ENCODE data around the gene TRABD2A.

TRABD2A gene

DNA sequence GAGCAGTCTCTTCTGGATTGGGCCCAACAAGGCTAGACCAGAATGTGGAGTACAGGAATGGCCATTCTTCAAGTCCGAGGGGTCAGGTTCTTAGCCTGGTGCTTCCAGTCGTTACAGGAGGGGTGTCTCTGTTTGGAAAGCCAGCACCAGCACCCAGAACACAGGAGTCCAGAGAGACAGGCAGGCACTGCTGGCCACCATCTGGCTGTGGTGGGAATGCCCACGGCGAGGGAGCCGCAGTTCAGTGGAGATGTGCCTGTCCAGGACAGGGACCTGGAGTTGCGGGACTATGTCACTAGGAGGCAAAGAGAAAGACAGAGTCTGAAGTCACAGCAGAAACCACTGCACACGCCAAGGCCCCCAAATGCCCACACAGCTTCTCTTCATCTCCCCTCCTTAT, 59.1 kb downstream of the TRABD2A start:
- no peak for DNase-seq (ENCODE audit: low read depth in 1 of 2, low spot score in 1 of 2)

DNA sequence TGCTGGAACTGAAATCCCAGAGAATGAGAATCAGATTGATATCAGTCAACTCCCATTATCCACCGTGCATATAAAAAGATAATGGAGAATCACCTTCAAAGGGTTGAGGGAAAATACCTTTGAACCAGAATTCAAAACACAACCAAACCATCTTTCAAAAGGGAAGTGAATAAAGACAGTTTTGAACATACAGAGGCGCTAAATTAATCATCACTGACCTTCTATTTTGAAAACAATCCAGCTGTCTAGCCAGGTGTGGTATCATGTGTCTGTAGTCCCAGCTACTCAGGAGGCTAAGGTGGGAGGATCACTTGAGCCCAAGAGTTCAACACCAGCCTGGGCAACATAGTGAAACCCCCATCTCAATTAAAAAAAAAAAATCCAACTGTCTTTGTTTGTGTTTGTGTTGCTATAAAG, 63.6 kb downstream of the TRABD2A start:
- DNase-seq (ENCODE audit: low read depth in 1 of 2, low spot score in 1 of 2) = peak in 1 of 2 donors; percentile 28

DNA sequence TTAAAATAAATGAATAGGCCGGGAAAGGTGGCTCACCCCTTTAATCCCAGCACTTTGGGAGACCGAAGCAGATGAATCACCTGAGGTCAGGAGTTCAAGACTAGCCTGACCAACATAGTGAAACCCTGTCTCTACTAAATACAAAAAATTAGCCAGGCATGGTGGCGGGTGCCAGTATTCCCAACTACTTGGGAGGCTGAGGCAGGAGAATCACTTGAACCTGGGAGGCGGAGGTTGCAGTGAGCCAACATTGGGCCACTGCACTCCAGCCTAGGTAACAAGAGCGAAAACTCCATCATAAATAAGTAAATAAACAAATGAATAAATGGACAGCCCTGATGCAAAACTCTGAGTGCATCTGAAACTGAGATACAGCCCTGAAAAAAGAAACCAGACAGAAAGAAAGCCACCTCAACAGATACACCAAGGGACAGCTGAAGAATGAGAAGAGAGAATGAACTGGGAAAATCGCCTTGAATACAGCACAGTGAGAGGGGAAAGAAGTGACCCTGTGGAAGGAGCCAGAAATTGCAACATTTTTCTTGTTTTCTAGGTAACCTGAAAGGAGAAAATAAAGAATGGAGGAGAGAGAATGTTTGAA, 64.4 kb downstream of the TRABD2A start:
- no peak for DNase-seq (ENCODE audit: low read depth in 1 of 2, low spot score in 1 of 2)

DNA sequence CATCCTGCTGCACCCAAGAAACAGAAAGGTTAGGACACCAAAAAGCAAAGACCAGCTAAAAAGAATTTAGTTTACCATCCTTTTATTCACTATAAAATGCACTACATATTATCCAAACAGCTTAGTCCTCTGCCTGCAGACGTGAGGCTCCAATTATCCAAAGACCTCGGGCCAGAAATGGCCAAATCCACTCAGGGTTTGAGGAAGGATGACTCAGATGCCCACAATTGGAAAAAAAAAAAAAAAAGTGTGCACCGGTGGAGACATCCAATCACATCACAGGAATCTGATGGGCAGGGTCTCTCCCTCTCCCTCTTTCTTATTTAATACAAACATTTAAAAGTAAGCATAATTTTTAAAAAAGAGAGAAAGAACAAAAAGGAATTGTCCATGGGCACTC, 65.7 kb downstream of the TRABD2A start:
- DNase-seq (ENCODE audit: low read depth in 1 of 2, low spot score in 1 of 2) = no peak

DNA sequence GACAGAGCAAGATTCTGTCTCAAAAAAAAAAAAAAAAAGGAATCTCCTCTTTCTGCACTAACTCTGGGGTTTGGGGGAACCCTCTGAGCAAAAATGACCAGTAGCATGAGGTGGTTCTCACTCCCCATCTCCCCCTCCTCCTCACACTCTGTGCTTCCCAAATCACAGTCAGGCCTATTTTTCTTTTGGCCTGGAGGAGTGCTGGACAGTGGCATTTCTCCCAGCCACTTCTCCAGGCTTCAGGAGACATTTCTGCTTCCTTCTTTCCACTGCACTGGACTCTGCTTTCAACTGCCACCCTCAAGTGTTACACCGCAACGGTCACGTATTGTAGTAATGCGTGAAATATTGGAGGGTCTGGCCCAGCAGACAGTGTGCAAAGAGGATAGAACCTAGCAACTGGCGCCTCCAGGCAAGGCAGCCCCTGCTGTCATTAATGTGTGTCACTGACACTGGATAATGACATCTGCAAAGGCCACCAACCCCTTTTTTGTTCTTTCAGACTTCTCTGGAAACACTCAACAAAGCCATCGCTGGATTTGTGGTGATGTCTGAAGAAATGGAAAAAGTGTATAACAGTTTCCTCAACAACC, 68.9 kb downstream of the TRABD2A start:
- no peak for DNase-seq (ENCODE audit: low read depth in 1 of 2, low spot score in 1 of 2)

DNA sequence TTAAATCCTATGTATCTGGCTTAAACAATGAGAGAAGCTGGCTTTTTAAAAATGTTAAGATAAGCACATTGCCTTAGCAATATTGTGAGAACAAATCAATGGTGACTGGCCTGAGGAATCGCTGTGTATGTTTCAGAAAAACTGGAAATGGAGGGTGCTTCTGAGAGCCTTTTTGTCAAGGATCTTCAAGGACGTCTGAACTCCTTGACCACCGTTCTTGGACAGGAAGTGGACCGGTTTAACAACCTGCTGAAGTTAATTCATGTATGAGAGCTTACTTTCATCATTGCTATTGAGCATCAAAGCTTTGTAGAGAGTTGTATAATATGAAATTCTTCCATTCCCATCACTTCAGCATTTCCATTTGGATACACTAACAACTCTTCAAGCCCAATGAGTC, 72.6 kb downstream of the TRABD2A start:
- no peak for DNase-seq (ENCODE audit: low read depth in 1 of 2, low spot score in 1 of 2)

DNA sequence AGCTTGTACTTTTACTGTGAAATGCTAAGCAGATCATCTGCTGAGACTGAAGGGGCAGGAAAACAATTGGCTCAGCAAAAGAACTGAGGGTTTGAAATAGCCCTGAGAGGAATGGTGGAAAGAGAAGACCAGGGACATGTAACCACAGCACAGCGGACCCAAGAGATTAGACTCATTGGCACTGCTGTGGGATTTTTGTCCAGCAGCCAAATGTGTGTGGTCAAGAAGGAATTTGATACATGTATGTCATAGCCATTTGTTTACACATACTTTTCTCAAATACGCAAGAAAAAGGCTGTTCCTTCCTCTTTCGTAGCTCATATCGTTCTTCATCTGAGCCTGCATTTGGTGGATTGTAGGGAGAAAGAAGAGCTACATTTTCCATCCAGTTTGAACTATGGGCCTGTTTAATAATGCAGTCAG, 73.8 kb downstream of the TRABD2A start:
- DNase-seq (ENCODE audit: low read depth in 1 of 2, low spot score in 1 of 2) = no peak

DNA sequence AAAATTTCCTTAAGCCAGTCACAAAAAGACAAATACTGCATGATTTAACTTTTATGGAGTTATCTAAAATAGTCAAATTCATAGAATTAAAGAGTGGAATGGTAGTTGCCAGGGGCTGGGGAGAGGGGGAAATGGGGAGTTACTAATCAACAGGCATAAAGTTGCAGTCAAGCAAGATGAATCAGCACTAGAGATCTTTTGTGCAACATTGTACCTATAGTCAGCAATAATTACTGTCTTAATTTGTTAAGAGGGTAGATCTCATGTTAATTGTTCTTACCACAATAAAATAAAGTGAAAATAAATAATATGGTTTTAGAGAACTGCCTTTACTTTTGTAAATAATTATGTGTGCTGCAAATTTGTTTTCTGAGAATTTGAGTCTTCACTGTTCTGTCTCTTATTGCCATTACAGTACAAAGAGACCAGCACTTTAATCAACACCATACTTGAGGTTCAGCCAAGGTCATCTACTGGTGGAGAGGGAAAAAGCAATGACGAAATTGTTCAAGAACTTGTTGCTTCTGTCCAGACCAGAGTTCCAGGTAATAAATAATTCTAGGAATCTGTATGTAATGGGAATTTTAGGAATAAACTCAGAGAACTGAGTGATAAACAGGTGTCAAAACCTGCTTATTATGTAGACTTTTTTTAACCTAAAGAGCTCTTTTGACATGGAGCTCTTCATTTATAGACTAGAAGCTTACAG, 75.5 kb downstream of the TRABD2A start:
- no peak for DNase-seq (ENCODE audit: low read depth in 1 of 2, low spot score in 1 of 2)

DNA sequence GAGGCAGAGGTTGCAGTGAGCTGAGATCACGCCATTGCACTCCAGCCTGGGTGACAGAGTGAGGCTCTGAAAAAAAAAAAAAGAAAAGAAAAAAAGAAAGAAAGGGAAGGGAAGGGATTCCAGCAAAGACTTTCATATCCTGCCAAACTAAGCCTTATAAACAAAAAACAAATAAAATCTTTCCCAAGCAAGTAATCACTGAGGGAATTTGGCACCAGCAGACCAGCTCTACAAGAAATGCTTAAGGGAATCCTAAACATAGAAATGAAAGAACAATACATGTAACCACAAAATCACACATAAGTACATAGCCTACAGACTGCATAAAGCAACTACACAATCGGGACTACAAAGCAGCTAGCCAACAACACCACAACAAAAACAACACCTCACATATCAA, 79.1 kb downstream of the TRABD2A start:
- no peak for DNase-seq (ENCODE audit: low read depth in 1 of 2, low spot score in 1 of 2)

DNA sequence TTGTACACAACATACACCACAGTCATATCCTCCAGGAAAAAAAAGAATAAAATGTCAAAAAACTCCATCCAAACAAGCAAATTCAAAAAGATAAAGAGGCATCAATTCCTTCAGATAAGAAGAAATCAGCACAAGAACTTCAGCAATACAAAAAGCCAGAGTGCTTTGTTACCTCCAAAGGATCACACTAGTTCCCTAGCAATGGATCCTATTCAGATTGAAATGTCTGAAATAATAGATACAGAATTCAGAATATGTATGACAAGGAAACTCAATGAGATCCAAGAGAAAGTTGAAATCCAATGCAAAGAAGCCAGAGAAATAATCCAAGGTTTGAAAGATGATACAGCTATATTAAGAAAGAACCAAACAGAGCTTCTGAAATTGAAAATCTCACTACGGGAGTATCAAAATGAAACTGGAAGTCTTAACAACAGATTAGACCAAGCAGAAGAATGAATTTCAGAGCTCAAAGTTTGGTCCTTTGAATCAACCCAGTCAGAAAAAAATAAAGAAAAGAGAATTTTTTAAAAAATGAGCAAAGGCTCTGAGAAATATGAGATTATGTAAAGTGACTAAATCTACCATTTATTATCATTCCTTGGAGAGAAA, 80.6 kb downstream of the TRABD2A start:
- no peak for DNase-seq (ENCODE audit: low read depth in 1 of 2, low spot score in 1 of 2)

DNA sequence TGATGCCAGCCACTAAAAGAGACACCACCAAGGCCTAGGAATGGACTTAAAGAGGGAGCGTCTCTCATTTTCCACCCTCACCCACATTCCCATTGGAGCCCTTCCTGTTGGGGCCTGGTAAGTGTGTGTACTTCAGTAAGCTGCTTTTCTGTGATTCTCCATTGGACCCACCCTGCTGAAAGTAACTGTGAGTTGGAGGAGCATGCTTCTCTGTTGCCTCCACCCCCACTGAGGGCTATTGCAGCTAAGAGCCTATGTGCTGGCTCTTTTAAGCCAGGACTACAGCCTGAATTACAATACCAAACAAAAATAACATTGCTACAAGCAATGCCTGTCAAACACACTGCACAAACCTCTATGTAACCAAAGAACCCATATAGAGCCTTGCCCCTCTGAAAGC, 81.1 kb downstream of the TRABD2A start:
- no peak for DNase-seq (ENCODE audit: low read depth in 1 of 2, low spot score in 1 of 2)

DNA sequence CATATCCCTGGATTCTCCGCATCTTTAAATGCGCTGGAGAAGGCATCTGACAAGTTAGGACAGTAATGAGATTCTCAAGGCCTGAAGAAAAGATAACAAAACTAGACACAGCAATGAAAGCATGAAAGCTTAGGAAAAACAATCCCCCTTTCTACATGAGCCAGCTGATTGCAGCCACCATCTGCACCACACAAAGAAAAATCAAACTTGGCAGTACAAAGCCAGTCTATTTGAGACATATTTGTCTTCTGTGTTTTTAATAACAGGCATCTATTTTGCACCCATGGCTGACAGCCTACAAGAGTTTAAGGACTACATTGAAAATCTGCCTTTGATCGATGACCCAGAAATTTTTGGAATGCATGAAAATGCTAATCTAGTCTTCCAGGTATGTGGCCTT, 83.6 kb downstream of the TRABD2A start:
- DNase-seq (ENCODE audit: low read depth in 1 of 2, low spot score in 1 of 2) = no peak

DNA sequence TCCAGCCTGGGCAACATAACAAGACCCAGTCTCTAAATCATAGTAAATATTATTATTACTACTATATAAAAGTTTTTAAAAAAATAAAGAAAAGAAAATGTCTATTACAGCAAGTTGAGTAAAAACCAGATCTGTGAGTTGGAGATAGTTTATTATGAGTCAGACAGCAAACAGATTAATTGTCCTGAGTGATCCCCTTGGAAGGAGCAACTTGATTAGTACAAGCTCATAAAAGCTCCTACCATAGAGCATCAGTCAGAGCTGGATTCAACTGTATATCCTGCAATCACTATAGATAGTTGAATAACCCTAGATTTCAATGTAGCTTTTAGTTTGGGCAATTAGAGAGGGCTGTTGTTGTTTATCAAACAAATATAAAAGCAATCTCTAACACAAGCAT, 84.1 kb downstream of the TRABD2A start:
- no peak for DNase-seq (ENCODE audit: low read depth in 1 of 2, low spot score in 1 of 2)

DNA sequence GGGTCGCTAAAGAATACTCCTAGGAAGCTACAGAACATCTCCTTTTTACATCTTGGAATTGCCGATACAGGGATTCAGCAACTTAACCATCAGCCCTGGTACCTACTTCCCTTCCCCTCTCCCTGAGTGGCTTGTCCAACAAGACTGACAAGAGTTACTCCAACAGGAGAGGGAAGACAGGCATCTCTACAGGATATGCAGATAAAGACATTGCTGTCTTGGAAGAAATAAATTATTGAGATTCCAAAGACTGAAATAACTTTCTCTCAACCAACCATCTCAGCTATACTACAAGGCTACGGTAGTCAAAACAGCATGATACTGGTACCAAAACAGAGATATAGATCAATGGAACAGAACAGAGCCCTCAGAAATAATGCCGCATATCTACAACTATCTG, 87.2 kb downstream of the TRABD2A start:
- DNase-seq (ENCODE audit: low read depth in 1 of 2, low spot score in 1 of 2) = no peak

DNA sequence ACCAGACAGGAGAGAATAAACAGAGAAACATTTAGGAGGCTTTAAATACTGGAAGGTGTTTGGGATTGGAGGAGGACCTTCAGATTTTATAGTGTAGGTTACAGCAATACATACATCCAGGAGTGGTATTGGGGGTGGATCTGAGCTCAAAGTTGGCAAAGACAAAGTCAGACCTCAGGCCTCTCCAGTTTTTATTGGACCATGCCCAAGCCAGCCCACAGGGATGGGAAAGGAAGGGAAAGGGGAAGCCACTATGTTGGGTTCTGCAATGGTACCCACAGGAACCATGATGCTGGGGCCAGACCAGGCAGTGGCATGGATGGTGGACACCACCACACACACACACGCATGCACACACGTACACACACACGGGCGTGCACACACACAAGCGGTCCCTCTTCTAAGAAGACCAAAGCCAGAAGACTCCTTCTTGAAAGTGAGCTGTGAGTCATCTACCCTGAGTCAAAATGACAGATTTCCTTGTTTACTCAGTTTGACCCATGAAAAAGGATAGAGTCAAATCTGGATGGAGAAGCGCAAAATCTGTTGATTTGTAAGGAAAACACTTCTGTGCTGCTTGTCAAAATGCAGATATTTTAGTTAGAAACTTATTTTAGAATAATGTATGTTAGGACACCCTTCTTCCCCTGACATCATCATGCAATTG, 87.9 kb downstream of the TRABD2A start:
- DNase-seq (ENCODE audit: low read depth in 1 of 2, low spot score in 1 of 2) = no peak

DNA sequence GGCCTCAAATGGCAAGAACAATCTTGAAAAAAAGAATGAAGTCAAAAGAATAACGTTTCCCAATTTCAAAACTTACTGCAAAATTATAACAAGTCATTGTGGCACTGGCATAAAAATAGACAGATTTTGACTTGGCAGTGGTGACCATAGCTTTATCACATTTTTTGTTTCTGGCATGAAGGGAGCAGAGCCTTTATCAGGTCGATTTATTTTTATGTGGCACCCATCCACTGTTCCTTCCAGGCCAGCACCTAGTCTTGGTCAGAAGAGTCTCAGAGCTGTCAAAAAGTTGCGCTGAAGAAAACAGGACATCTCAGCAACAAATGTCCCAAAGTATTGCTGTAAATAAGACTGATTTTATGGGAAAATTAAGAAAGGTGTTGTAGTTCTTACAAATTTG, 92.4 kb downstream of the TRABD2A start:
- DNase-seq (ENCODE audit: low read depth in 1 of 2, low spot score in 1 of 2) = no peak

DNA sequence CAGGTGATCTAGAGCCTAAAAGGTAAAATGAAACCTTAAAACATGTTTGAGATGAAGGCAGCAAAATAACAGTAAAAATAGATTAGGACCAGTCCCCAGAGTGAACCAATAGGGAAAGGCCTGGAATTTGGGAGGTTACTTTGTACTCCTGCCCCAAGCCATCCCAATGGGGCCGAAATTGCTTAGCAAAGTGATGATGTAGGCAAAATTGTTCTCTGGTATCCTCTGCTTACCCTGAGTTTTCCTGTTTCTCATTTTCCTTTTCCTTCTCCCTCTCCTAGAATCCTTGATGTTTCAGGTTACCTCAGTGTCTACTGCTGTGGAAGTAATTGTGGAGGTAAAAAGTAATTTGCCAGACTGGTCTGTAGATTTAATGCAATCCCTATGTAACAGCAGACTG, 92.9 kb downstream of the TRABD2A start:
- DNase-seq (ENCODE audit: low read depth in 1 of 2, low spot score in 1 of 2) = no peak

DNA sequence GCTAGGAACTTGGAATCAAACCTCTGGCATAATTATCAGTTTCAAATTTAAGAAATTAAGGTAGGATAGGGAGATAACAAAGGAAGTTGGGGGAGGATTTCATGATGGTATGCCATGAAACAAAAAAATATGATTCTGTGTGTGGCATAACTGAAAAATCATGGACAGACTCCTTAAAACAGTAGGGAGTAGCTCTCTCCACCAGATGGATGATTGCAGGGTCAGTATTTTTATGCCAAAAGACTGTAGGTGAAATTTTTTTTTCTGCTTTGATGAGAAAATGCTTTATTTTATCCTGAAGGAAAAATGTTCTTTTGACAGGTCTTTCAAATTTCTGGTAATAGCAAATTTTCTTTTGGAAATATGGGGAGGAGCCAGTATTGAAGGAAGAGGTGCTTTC, 94.3 kb downstream of the TRABD2A start:
- no peak for DNase-seq (ENCODE audit: low read depth in 1 of 2, low spot score in 1 of 2)

DNA sequence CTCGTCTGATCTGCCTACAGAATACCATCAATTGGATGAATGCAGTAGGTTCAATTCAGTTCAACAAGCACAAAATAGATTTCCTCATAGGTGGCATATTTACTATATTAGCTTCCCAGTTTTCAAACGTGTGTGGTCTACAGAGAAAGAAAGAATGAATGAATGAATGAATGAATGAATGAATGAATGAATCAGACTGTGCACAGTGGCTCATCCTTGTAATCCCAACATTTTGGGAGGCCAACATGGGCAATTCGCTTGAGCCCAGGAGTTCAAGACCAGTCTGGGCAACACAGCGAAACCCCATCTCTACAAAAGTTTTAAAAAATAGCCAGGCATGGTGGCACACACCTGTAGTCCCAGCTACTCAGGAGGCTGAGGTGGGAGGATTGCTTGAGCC, 94.9 kb downstream of the TRABD2A start:
- DNase-seq (ENCODE audit: low read depth in 1 of 2, low spot score in 1 of 2) = no peak

DNA sequence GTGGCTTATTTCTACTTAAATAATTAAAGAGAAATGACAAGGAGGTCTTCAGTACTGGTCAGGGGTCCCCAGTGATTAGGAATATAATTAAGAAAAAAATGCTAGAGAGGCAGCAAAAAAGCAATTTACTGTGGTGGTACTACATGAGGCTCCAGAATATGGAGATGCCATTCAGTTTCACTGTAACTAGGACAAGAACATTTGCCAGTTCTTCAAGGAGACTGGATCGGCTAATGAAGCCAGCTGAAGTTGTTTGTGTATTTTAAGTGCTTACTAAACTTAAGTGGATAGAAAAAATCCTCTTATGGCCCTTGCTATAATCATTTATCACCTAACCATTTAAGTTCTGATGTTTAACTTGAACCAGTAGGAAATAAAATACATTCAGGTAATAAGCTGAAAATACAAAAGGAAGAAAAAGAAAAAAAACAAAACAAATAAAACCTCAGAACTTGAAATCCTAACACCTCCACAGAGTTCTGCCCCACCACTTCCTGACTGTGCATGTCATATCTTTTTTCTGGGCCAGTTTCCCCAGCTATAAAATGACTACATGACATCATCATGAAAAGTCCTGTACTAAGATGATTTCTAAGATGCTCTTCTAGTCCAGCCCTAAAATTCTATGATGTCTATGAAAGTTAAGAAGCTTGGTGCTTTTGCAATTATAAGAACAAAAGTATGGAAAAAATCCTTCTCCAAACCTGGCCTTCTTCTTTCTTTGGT, 98.0 kb downstream of the TRABD2A start:
- DNase-seq (ENCODE audit: low read depth in 1 of 2, low spot score in 1 of 2) = peak in 1 of 2 donors; percentile 13
